ENCODE results near the gene INPP5F.
A peak's percentile ranks its signal among the peaks of the same experiment; 100 is the strongest.
"Not testable (repeated sequence)": the region's sequence is repeated elsewhere in the genome, so short reads cannot be mapped to it uniquely, and the experiment has no call there.

Gene INPP5F

GRCh38 chr10:119748871-119749270 lies 23.0 kb downstream of the INPP5F start:
- no peak for DNase-seq

- no peak for DNase-seq
These were observed 23.6 kb downstream of the INPP5F start for GRCh38 chr10:119749455-119749854.

GRCh38 chr10:119750391-119751230 lies 24.8 kb downstream of the INPP5F start:
- DNase-seq: peak; percentile 82

- DNase-seq: no peak
These were observed 27.5 kb downstream of the INPP5F start for GRCh38 chr10:119753309-119753708.

GRCh38 chr10:119754085-119754484 lies 28.2 kb downstream of the INPP5F start:
- no peak for DNase-seq

- DNase-seq: no peak
These were observed 29.1 kb downstream of the INPP5F start for GRCh38 chr10:119754936-119755335.

GRCh38 chr10:119755446-119755845 lies 29.6 kb downstream of the INPP5F start:
- DNase-seq: no peak

GRCh38 chr10:119758448-119759195 lies 32.8 kb downstream of the INPP5F start:
- DNase-seq: no peak

GRCh38 chr10:119759832-119760231 lies 34.0 kb downstream of the INPP5F start:
- DNase-seq: no peak

- peak; percentile 87 for DNase-seq
These were observed 35.3 kb downstream of the INPP5F start for GRCh38 chr10:119761106-119761505.

- DNase-seq: no peak
These were observed 36.2 kb downstream of the INPP5F start for GRCh38 chr10:119762035-119762434.

GRCh38 chr10:119762805-119763798 lies 37.3 kb downstream of the INPP5F start:
- DNase-seq: peak; percentile 38

GRCh38 chr10:119768455-119769094 lies 42.7 kb downstream of the INPP5F start:
- DNase-seq: no peak

GRCh38 chr10:119769886-119770285 lies 44.0 kb downstream of the INPP5F start:
- peak; percentile 83 for DNase-seq

GRCh38 chr10:119770928-119771327 lies 45.1 kb downstream of the INPP5F start:
- DNase-seq: peak; percentile 27

GRCh38 chr10:119772334-119772733 lies 46.5 kb downstream of the INPP5F start:
- no peak for DNase-seq

GRCh38 chr10:119773041-119773440 lies 47.2 kb downstream of the INPP5F start:
- not testable (repeated sequence) for DNase-seq

GRCh38 chr10:119775529-119775928 lies 49.7 kb downstream of the INPP5F start:
- DNase-seq: no peak

GRCh38 chr10:119776536-119776935 lies 50.7 kb downstream of the INPP5F start:
- DNase-seq: peak; percentile 71

GRCh38 chr10:119777686-119778085 lies 51.8 kb downstream of the INPP5F start:
- no peak for DNase-seq

GRCh38 chr10:119778776-119779445 lies 53.1 kb downstream of the INPP5F start:
- no peak for DNase-seq

Measured in HCEC 1CT (cell line).